ENCODE measurements around the gene RPS8.

DNA sequence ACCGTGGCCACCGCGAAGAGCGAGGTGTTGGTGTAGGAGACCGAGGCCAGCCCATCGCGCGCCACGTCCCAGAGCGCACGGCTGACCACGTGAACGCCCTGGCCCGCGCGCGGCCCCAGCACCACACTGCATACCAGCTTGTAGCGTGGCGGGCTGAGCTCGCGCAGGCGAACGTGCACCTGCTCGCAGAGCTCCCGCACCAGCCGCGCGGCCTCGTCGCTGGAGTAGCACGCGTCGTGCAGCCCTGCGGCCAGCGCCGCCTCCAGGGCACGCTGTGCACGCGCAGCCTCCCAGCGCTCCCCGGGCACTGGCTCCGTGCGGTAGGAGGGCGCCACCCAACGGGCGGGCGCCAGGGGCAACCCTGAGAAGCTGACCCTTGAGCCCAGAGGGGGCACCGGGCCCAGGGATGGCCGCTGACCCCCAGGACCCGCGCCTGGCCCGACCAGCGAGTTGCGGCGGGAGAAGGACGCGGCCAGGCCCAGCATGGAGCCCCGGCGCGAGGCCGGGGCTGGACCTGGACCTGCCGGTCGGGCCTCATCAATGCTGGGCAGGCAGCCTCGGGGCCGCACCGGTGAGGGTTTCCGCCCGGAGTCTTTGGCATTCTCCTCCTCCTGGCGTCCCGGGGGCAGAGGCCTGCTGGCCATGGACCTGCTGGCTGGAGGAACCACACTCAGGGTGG is 30.8 kb downstream of the RPS8 start:
- TF ChIP-seq CTCF (IDR thresholded peaks at IDR 0.05) (no peak), POLR2A (IDR thresholded peaks at IDR 0.05) (no peak)
